ENCODE data around the gene CEP295NL.

DNA sequence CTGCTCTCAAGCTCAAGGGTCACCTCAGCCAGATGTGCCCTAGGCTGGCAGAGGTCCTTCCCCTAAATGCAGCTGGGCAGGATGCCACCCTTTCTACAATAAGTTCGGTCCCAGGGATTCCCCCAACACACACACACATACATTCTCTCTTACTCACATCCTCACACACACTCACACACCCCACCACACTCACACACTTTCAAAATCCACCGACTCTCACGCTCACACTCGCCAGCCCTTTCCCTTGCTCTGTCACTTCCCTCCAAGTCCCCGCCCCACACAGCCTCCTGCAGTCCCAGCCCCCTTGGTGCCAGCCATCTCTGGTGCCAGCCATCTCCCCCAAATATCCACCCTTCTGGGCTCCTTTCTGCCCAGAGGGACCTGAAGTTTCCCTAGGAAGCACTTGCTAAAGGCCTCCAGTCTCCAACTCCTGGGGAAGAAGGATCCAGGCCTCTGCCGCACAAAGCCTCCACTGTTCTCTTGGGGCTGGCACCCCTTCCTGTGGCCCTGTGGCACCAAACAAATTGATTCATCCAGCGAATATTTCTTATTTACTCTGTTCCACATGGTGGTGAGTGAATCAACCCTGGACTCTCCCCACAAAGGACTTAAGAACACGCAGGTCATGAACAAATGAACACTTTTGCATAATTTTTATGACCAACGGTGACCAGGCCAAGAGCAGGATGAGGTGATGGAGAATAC lies 58.5 kb downstream of the CEP295NL start:
- TF ChIP-seq, protein P1, sequence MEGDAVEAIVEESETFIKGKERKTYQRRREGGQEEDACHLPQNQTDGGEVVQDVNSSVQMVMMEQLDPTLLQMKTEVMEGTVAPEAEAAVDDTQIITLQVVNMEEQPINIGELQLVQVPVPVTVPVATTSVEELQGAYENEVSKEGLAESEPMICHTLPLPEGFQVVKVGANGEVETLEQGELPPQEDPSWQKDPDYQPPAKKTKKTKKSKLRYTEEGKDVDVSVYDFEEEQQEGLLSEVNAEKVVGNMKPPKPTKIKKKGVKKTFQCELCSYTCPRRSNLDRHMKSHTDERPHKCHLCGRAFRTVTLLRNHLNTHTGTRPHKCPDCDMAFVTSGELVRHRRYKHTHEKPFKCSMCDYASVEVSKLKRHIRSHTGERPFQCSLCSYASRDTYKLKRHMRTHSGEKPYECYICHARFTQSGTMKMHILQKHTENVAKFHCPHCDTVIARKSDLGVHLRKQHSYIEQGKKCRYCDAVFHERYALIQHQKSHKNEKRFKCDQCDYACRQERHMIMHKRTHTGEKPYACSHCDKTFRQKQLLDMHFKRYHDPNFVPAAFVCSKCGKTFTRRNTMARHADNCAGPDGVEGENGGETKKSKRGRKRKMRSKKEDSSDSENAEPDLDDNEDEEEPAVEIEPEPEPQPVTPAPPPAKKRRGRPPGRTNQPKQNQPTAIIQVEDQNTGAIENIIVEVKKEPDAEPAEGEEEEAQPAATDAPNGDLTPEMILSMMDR (IDR thresholded peaks at IDR 0.05), result no peak
- no peak for TF ChIP-seq POLR2A (IDR thresholded peaks at IDR 0.05; ENCODE audit: low read depth)

All from esophagus muscularis mucosa (tissue), 3 donors.